C4-2B (cell line): ENCODE measurements around the gene RMDN2.

Experiments used
- ZFX ChIP-seq: fragments of 450-650 bp; IDR thresholded peaks from 2 replicates; pipeline ENCODE4 v1.6.1; 2017
- TF ChIP-seq, protein P1 (sequence below): fragments of 450-650 bp; conservative IDR thresholded peaks from 2 replicates; pipeline ENCODE4 v1.5.1; 2017; ENCODE audit warnings: mild to moderate bottlenecking

DNA sequence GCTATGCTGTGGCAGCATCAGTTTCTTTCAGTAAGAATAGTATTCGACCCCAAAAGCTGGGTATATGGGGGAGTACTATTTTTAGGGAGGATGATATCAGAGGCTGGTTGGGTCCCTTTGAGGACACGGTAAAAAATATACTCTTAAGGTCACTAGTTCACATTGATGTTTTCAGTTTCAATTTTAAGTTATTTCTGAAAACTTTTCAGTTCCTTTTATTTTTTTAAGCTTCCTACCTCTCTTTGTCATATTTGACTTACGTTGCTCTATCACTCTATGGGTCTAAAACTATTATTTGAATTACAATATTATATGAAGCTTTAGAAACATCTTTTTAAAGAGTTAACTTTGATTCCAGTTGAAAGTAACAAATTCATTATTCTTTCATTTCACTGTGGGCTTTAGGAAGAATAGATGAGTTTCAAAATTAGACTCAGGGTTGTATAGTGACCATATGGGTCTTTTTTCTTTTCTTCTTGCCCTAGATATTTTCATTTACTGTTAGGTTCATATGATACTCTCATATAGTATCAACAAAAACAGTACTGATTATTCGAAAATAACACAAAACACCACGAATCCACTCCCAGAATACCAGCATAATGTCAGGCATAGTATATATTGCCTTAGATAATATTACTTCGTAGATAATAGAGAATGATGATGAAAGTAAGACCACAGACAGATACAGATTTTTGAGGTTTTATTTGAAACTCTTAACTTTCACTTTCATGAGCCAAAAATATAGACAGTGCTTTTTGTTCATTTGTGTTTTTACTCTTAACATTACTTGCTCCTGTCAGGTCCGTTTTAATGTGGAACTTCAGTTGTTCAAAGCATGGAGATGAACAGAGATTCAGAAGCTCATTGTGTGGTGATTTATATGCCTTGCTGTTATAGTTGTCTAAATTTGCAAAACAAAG is 9.8 kb downstream of the RMDN2 start:
- TF ChIP-seq, protein P1, sequence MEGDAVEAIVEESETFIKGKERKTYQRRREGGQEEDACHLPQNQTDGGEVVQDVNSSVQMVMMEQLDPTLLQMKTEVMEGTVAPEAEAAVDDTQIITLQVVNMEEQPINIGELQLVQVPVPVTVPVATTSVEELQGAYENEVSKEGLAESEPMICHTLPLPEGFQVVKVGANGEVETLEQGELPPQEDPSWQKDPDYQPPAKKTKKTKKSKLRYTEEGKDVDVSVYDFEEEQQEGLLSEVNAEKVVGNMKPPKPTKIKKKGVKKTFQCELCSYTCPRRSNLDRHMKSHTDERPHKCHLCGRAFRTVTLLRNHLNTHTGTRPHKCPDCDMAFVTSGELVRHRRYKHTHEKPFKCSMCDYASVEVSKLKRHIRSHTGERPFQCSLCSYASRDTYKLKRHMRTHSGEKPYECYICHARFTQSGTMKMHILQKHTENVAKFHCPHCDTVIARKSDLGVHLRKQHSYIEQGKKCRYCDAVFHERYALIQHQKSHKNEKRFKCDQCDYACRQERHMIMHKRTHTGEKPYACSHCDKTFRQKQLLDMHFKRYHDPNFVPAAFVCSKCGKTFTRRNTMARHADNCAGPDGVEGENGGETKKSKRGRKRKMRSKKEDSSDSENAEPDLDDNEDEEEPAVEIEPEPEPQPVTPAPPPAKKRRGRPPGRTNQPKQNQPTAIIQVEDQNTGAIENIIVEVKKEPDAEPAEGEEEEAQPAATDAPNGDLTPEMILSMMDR = no peak
- TF ChIP-seq ZFX = no peak
